ENCODE results near the gene EEF1B2. TPM values are rescaled to one million over a fixed set of nuclear protein-coding genes. Genes with fewer than 3 reads are reported as not detected.
"Not testable (repeated sequence)": the region's sequence is repeated elsewhere in the genome, so short reads cannot be mapped to it uniquely, and the experiment has no call there.

The EEF1B2 gene
- total and polyA plus RNA-seq, 4 donors = 367 to 1,663 (median 565) TPM

GRCh38 chr2:206143451-206143850 lies 16.2 kb upstream of the EEF1B2 start:
- intact Hi-C loops (cut with DNase I) = no loop called here
- Histone ChIP-seq H3K27me3 (ENCODE audit: control insufficient read depth in 1 of 2, insufficient read depth in 2 of 2, low read length in 1 of 2) (no peaks in the 10 kb centered on the region), H3K27ac (ENCODE audit: low read depth in 1 of 2, low read length in 2 of 2) (no peak overlapping the region), H3K4me1 (ENCODE audit: control insufficient read depth in 1 of 2, insufficient read depth in 2 of 2, low read length in 2 of 2) (no peaks in the 10 kb centered on the region), H3K36me3 (ENCODE audit: control insufficient read depth in 1 of 2, insufficient read depth in 2 of 2, low read length in 1 of 2) (peaks cover 9 to 12% of the 10 kb centered on the region in 2 donors), H3K4me3 (ENCODE audit: low read length in 2 of 2) (no peak overlapping the region), H3K9me3 (ENCODE audit: control insufficient read depth, low read length) (no peaks in the 10 kb centered on the region)
- no peak for ATAC-seq (ENCODE audit: low FRiP score)
- DNase-seq = no peak
- 94% methylated on average over 4 of the region's 4 CpGs for WGBS, 2 donors

GRCh38 chr2:206144383-206144782 lies 15.3 kb upstream of the EEF1B2 start:
- Histone ChIP-seq H3K4me1 (ENCODE audit: control insufficient read depth in 1 of 2, insufficient read depth in 2 of 2, low read length in 2 of 2) (no peaks in the 10 kb centered on the region), H3K27me3 (ENCODE audit: control insufficient read depth in 1 of 2, insufficient read depth in 2 of 2, low read length in 1 of 2) (no peaks in the 10 kb centered on the region), H3K4me3 (ENCODE audit: low read length in 2 of 2) (no peak overlapping the region), H3K36me3 (ENCODE audit: control insufficient read depth in 1 of 2, insufficient read depth in 2 of 2, low read length in 1 of 2) (peaks cover 7 to 12% of the 10 kb centered on the region in 2 donors), H3K9me3 (ENCODE audit: control insufficient read depth, low read length) (no peaks in the 10 kb centered on the region), H3K27ac (ENCODE audit: low read depth in 1 of 2, low read length in 2 of 2) (no peak overlapping the region)
- ATAC-seq (ENCODE audit: low FRiP score) (no peak), DNase-seq (no peak)
- intact Hi-C loops (cut with DNase I) = no loop called here
- 92 to 93% methylated on average over 2 of the region's 2 CpGs for WGBS, 2 donors

GRCh38 chr2:206145665-206146064 lies 14.0 kb upstream of the EEF1B2 start:
- H3K9me3 ChIP-seq (ENCODE audit: control insufficient read depth, low read length) = no peaks in the 10 kb centered on the region
- peaks cover 9 to 10% of the 10 kb centered on the region in 2 donors for H3K36me3 ChIP-seq (ENCODE audit: control insufficient read depth in 1 of 2, insufficient read depth in 2 of 2, low read length in 1 of 2)
- H3K27me3 ChIP-seq (ENCODE audit: control insufficient read depth in 1 of 2, insufficient read depth in 2 of 2, low read length in 1 of 2) = no peaks in the 10 kb centered on the region
- ATAC-seq (ENCODE audit: low FRiP score) (no peak), DNase-seq (no peak)
- 69 to 83% methylated on average over 5 of the region's 5 CpGs for WGBS, 2 donors
- H3K4me1 ChIP-seq (ENCODE audit: control insufficient read depth in 1 of 2, insufficient read depth in 2 of 2, low read length in 2 of 2) = no peaks in the 10 kb centered on the region
- H3K4me3 ChIP-seq (ENCODE audit: low read length in 2 of 2) = no peak overlapping the region
- intact Hi-C loops (cut with DNase I) = no loop called here
- H3K27ac ChIP-seq (ENCODE audit: low read depth in 1 of 2, low read length in 2 of 2) = no peak overlapping the region

GRCh38 chr2:206149330-206149729 lies 10.4 kb upstream of the EEF1B2 start:
- 74 to 81% methylated on average over 1 of the region's 1 CpG for WGBS, 2 donors

GRCh38 chr2:206150168-206150567 lies 9.5 kb upstream of the EEF1B2 start:
- intact Hi-C loops (cut with DNase I) = no loop called here
- Histone ChIP-seq H3K9me3 (ENCODE audit: control insufficient read depth, low read length) (no peaks in the 10 kb centered on the region), H3K27me3 (ENCODE audit: control insufficient read depth in 1 of 2, insufficient read depth in 2 of 2, low read length in 1 of 2) (no peaks in the 10 kb centered on the region), H3K4me1 (ENCODE audit: control insufficient read depth in 1 of 2, insufficient read depth in 2 of 2, low read length in 2 of 2) (no peaks in the 10 kb centered on the region), H3K36me3 (ENCODE audit: control insufficient read depth in 1 of 2, insufficient read depth in 2 of 2, low read length in 1 of 2) (peaks cover 7% of the 10 kb centered on the region in 2 donors), H3K27ac (ENCODE audit: low read depth in 1 of 2, low read length in 2 of 2) (no peak overlapping the region), H3K4me3 (ENCODE audit: low read length in 2 of 2) (no peak overlapping the region)
- no peak for ATAC-seq (ENCODE audit: low FRiP score)
- WGBS, 2 donors = 91 to 100% methylated on average over 1 of the region's 1 CpG
- DNase-seq = no peak

More at GRCh38 chr2:206149330-206149729, 10.4 kb upstream of the EEF1B2 start:
- Histone ChIP-seq H3K27me3 (ENCODE audit: control insufficient read depth in 1 of 2, insufficient read depth in 2 of 2, low read length in 1 of 2) (no peaks in the 10 kb centered on the region), H3K9me3 (ENCODE audit: control insufficient read depth, low read length) (no peaks in the 10 kb centered on the region), H3K36me3 (ENCODE audit: control insufficient read depth in 1 of 2, insufficient read depth in 2 of 2, low read length in 1 of 2) (peaks cover 7 to 8% of the 10 kb centered on the region in 2 donors), H3K4me3 (ENCODE audit: low read length in 2 of 2) (no peak overlapping the region), H3K27ac (ENCODE audit: low read depth in 1 of 2, low read length in 2 of 2) (no peak overlapping the region), H3K4me1 (ENCODE audit: control insufficient read depth in 1 of 2, insufficient read depth in 2 of 2, low read length in 2 of 2) (no peaks in the 10 kb centered on the region)
- DNase-seq (no peak), ATAC-seq (ENCODE audit: low FRiP score) (no peak)
- intact Hi-C loops (cut with DNase I) = no loop called here

- DNase-seq (no peak), ATAC-seq (ENCODE audit: low FRiP score) (no peak)
- peaks cover 4 to 5% of the 10 kb centered on the region in 2 donors for H3K36me3 ChIP-seq (ENCODE audit: control insufficient read depth in 1 of 2, insufficient read depth in 2 of 2, low read length in 1 of 2)
- H3K27ac ChIP-seq (ENCODE audit: low read depth in 1 of 2, low read length in 2 of 2) = no peak overlapping the region
- no peaks in the 10 kb centered on the region for H3K27me3 ChIP-seq (ENCODE audit: control insufficient read depth in 1 of 2, insufficient read depth in 2 of 2, low read length in 1 of 2)
- H3K4me3 ChIP-seq (ENCODE audit: low read length in 2 of 2) = no peak overlapping the region
- no peaks in the 10 kb centered on the region for H3K9me3 ChIP-seq (ENCODE audit: control insufficient read depth, low read length)
- intact Hi-C loops (cut with DNase I) = no loop called here
- 46 to 56% methylated on average over 4 of the region's 4 CpGs for WGBS, 2 donors
- no peaks in the 10 kb centered on the region for H3K4me1 ChIP-seq (ENCODE audit: control insufficient read depth in 1 of 2, insufficient read depth in 2 of 2, low read length in 2 of 2)
These were observed 9.1 kb upstream of the EEF1B2 start for GRCh38 chr2:206150631-206151030.

GRCh38 chr2:206154197-206154596 lies 5.5 kb upstream of the EEF1B2 start:
- ATAC-seq (ENCODE audit: low FRiP score) = no peak
- Histone ChIP-seq H3K36me3 (ENCODE audit: control insufficient read depth in 1 of 2, insufficient read depth in 2 of 2, low read length in 1 of 2) (peaks cover 2 to 3% of the 10 kb centered on the region in 2 donors), H3K27ac (ENCODE audit: low read depth in 1 of 2, low read length in 2 of 2) (no peak overlapping the region), H3K4me1 (ENCODE audit: control insufficient read depth in 1 of 2, insufficient read depth in 2 of 2, low read length in 2 of 2) (peaks cover 0 to 3% of the 10 kb centered on the region in 2 donors), H3K4me3 (ENCODE audit: low read length in 2 of 2) (no peak overlapping the region), H3K27me3 (ENCODE audit: control insufficient read depth in 1 of 2, insufficient read depth in 2 of 2, low read length in 1 of 2) (no peaks in the 10 kb centered on the region), H3K9me3 (ENCODE audit: control insufficient read depth, low read length) (no peaks in the 10 kb centered on the region)
- 85 to 87% methylated on average over 3 of the region's 3 CpGs for WGBS, 2 donors
- intact Hi-C loops (cut with DNase I) = no loop called here
- DNase-seq = no peak

GRCh38 chr2:206157014-206157413 lies 2.7 kb upstream of the EEF1B2 start:
- ATAC-seq (ENCODE audit: low FRiP score); H3K36me3 ChIP-seq (ENCODE audit: control insufficient read depth in 1 of 2, insufficient read depth in 2 of 2, low read length in 1 of 2); H3K27ac ChIP-seq (ENCODE audit: low read depth in 1 of 2, low read length in 2 of 2); DNase-seq; H3K27me3 ChIP-seq (ENCODE audit: control insufficient read depth in 1 of 2, insufficient read depth in 2 of 2, low read length in 1 of 2); H3K9me3 ChIP-seq (ENCODE audit: control insufficient read depth, low read length); H3K4me1 ChIP-seq (ENCODE audit: control insufficient read depth in 1 of 2, insufficient read depth in 2 of 2, low read length in 2 of 2); H3K4me3 ChIP-seq (ENCODE audit: low read length in 2 of 2): not testable (repeated sequence)
- whole genome bisulfite sequencing, 2 donors = 91 to 93% methylated on average over 11 of the region's 11 CpGs
- intact Hi-C loops (cut with DNase I) = loop anchor here in 1 of 2 donors (5.0 kb wide), 1 partner anchor 70 kb away; the partner anchor contains the start of gene INO80D

GRCh38 chr2:206158563-206159345 lies 941 bp upstream of the EEF1B2 start:
- Histone ChIP-seq H3K27ac (ENCODE audit: low read depth in 1 of 2, low read length in 2 of 2) (peak overlapping the region; percentile 23 to 80), H3K4me3 (ENCODE audit: low read length in 2 of 2) (peak overlapping the region; percentile 72 to 78), H3K36me3 (ENCODE audit: control insufficient read depth in 1 of 2, insufficient read depth in 2 of 2, low read length in 1 of 2) (peaks cover 0 to 2% of the 10 kb centered on the region in 2 donors), H3K4me1 (ENCODE audit: control insufficient read depth in 1 of 2, insufficient read depth in 2 of 2, low read length in 2 of 2) (peaks cover 0 to 3% of the 10 kb centered on the region in 2 donors), H3K27me3 (ENCODE audit: control insufficient read depth in 1 of 2, insufficient read depth in 2 of 2, low read length in 1 of 2) (no peaks in the 10 kb centered on the region), H3K9me3 (ENCODE audit: control insufficient read depth, low read length) (no peaks in the 10 kb centered on the region)
- intact Hi-C loops (cut with DNase I) = loop anchor here (2.0 to 5.0 kb wide), 2 partner anchors 71 to 72 kb away; partner anchors contain the start of gene INO80D (in 2 of the 2)
- ATAC-seq (ENCODE audit: low FRiP score) (peak; percentile 54), DNase-seq (no peak)
- 1% methylated on average over 33 of the region's 33 CpGs for WGBS, 2 donors

Data from aorta (tissue), 5 donors.